HG03060 (cell line): ENCODE measurements around the gene CHMP2B.
"Not testable (repeated sequence)": the region's sequence is repeated elsewhere in the genome, so short reads cannot be mapped to it uniquely, and the experiment has no call there.

Experiments used
- ATAC-seq: cut with Tn5 transposase; IDR thresholded peaks from one replicate; pipeline ENCODE4 v1.9.1; 2021; ENCODE audit warnings: low read depth, moderate number of reproducible peaks; ENCODE audit not compliant: unreplicated experiment

CHMP2B gene

DNA sequence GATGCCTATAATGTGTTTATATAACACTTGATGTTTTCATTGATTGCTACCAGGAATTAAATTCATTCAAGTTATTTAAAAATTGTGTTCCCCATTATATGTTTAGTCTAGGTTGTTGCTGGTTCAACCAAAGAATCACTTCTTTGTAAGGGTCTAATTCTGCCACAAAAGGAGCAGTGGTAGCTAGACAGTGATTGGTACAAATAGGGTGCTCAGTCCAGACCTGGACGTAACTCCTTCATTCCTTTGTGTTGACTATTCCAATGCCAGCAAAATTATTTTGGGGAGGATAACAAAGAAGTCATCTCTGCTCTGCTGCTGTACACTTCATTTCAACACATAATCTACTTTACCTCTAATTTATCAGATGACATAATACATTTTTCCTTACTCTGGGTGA lies 1.2 kb downstream of the CHMP2B start:
- ATAC-seq: no peak

DNA sequence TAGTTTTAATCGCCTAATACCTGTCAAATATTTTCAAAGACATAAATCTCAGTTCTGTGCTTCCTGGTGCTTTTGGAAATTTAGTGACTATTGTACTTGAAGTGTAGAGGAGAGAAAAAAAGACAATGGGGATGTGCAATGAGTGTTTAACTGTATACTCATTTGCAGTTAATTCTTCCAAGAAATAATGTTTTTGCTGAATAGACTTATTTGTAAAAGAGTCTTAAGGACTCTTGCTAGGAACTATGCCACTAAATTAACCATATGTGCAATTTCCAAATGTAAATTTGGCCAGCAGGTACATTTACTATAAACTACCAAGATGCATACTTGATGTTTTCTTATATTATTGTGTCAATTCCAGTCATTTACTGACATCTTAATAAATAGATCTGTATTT lies 2.0 kb downstream of the CHMP2B start:
- ATAC-seq: no peak

DNA sequence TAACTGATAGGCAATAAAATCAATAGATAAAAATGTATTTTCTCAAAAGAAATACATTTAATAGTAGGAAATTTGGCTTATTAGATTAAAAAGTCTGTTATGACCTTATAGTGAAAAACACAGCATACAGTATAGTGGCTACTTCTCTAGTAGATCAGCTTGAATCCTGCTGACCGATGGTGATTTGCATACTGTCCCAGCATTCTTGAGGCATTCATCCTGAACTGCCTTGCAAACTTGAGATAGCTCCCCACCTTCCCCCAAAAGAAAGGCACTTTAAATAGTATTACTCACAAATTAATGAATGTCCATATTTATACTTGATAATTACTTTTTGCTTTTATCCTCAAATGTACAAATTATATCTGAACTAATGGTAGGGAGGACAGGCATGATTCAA lies 6.7 kb downstream of the CHMP2B start:
- no peak for ATAC-seq

DNA sequence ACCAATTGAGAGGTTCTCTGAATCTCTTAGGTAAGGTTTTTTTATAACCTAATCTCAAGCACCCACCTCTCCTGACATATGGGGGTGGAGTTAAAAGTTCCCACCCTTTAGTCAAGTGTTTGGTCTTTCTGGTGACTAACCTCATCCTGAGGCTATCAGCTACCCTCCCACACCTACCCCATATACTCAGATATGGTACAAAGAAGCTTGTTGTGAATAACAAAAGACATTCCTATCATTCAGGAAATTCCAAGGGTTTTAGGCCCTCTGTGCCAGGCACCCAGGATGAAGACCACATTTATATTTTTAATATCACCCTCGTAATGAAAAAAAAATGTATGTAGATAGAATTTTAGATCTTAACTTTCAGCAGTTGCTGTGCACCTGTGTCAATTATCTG lies 9.0 kb downstream of the CHMP2B start:
- ATAC-seq: no peak

DNA sequence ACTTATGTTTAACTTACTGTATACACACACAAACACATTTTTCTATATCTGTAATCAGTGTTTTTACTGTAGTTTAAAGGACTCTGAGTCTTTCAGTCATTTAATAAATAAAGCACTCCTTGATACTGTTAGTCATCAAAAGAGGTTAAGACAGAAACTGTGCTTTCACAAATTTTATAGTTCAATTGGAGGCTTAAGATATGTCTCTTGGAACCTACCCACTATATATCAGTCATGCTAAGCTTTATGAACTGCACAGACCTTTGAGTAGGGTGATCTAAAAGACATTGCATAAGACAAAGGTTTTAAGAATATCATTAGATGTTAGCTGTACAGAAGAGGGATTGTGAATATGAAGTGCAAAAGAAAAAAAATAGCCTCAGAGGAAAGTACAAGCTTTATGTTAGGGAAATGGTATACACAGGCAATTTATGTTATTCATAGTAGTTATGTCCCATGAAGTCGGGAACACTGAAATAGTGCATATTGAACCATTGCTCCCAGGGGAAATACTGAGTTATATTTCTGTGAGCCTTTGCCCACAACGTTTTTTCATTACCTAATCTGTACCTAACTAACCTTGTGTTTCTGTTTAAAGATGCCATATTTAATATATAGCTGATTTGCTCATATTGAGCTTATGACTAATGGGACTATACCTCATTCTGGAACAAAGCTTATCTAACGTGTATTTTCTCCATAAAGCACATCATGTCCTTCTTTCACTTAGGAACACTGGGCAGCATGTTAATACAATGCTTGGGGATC lies 19.7 kb downstream of the CHMP2B start:
- no peak for ATAC-seq

DNA sequence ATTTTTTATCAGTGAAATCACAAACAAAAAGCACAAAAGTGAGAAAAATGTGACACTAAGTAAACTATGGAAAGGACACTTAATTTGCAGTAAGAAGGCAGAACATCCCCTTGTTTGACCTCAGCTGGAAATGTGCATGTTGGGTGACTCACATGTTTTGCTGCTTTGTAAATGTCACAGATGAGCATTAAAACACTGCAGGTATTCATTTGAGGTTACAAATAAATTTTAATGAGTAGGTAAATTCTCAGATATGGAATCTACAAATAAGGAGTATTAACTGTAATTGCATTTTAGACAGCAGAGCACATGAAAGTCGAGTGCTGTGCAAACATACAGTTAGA lies 20.3 kb downstream of the CHMP2B start:
- ATAC-seq: no peak

DNA sequence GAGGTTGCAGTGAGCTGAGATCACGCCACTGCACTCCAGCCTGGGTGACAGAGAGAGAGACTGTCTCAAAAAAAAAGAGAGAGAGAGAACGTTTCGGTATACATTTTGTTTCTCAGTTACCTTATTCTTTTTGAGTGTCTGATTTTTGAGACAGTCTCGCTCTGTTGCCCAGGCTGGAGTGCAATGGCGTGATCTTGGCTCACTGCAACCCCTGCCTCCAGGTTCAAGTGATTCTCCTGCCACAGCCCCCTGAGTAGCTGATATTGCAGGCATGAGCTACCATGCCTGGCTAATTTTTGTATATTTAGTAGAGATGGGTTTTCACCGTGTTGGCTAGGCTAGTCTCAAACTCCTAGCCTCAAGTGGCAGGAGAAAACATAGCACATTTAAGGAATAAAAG lies 21.1 kb downstream of the CHMP2B start:
- not testable (repeated sequence) for ATAC-seq

DNA sequence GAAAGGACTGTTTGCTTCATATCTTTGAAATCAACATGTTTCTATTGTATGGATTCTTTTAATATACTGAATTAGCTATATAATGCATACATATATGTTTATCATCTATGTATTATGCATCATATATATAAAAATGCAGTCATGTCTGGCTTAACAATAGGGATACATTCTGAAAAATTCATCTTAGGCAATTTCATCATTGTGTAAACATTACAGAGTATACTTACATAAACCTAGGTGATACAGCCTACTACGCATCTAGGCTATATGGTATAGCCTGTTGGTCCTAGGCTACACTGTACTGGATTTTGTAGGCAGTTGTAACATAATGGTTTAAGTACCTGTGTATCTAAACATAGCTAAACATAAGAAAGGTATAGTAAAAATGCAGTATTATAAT lies 21.7 kb downstream of the CHMP2B start:
- no peak for ATAC-seq

DNA sequence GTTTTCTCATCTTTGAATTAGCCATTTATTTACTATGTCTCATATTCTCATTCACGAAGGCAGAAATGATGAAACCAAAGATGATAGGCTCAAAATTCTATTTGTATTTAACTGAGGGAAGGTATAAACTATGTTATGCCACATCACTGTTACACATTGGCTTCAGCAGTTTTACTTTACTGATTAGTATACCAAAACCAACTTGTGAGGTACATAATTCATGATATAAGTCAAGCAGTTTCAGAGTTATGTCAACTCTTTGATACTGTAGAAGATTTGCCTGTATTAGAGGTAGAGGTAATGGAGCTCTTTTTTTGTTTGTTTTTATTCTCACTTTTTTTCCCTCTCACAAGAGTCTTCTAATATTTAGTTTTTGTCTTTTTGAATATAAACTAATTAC lies 22.9 kb downstream of the CHMP2B start:
- no peak for ATAC-seq

DNA sequence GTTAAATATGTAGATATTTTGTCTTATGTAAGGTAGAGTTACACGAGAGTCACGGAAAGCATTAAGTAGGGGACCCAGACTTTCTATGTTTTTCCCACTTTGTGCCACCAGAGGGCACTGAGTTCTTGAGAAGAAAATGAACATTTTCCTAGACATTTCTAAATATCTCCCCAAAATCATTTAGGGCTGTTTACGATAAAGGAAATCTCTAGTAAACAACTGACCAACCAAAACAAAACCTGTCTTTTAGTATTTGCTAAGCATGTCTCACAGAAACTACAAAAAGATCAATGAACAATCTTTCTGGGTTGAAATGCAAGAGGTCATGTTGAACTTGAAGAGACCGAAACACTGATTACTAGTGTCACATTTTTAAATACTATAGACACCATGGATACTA lies 33.2 kb downstream of the CHMP2B start:
- ATAC-seq: no peak

DNA sequence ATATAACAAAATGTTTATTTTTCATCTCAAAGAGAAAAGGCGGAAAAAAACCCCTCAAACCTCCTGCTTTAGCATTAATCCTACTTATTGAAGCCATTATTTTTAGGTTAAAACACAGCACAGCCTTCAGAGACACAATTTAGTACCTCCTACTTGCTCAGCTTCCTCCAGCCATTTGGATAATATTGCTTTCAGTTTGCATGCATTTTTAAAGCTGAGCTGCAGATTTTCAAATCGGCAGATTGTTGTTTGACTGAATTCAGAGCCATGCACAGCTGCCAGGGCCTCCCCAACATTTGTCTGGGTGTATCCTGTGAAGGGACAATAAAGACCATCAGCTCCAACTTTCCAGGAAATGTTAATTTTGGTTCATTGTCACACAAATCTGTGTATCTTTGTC lies 34.8 kb downstream of the CHMP2B start:
- ATAC-seq: no peak

DNA sequence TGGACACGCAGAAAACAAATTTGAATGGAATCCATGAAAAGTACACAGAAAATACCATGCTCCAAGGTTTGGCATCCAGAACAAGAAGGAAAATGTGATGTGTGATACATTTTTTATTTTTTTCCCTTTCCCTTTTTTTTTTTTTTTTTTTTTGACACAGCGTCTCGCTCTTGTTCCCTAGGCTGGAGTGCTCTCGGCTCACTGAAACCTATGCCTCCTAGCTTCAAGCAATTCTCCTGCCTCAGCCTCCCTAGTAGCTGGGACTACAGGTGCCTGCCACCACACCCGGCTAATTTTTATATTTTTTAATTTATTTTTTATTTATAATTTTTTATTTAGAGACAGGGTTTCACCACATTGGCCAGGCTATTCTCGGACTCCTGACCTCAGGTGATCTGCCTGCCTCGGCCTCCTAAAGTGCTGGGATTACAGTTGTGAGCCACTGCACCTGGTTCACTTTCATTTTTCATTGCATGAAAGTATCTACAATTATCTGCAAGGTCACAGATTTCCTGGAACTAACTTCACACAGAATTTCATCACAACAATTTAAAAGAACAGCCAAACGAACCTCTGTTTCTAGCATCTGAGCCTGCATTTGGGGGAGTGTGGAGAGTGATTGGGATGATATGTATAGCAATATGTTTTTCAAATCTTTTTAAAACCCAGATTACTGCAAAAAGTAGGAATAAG lies 41.0 kb downstream of the CHMP2B start:
- no peak for ATAC-seq

DNA sequence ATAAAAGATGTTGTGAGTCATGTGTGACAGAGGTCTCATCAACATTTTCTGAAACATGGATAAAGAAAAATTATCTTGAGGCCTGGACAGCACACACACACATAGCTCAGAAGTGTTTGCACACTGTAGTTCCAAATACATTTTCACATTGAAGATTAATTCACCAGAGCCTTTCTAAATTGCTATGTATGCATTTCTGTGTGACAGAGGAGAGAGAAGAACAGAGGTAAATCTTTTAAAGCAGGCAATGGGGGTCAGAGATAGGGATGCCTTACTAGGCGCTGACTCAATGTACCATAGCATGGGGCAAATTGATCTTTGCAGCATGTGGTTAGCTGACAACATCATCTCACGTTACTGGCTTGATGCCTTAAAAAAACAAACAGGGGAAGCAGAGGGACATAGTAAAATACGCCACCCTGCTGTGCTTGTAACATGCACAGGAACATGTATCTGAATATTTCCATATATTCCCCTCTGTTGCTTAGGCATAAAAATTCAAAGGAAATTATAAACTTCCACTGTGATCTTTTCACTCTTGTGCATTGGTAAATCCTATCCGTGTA lies 41.6 kb downstream of the CHMP2B start:
- no peak for ATAC-seq

DNA sequence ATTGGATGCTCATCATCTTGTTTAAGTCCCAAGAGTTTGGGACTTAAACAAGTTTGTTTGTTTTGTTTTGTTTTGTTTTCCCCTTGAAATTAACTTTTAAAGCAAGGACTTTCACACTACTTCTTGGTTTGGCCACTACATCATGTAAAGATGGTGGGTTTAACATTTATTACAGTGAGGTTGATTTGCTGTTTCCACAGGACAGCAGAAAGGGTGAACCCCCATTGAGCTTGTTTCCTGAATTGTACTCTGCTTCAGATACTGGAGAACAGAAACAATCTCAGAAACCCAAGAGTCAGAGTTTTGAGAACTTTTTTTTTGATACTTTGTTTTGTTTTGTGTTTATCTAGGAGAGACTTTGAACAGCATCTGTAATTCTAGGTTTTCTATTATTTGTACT lies 42.6 kb downstream of the CHMP2B start:
- no peak for ATAC-seq

DNA sequence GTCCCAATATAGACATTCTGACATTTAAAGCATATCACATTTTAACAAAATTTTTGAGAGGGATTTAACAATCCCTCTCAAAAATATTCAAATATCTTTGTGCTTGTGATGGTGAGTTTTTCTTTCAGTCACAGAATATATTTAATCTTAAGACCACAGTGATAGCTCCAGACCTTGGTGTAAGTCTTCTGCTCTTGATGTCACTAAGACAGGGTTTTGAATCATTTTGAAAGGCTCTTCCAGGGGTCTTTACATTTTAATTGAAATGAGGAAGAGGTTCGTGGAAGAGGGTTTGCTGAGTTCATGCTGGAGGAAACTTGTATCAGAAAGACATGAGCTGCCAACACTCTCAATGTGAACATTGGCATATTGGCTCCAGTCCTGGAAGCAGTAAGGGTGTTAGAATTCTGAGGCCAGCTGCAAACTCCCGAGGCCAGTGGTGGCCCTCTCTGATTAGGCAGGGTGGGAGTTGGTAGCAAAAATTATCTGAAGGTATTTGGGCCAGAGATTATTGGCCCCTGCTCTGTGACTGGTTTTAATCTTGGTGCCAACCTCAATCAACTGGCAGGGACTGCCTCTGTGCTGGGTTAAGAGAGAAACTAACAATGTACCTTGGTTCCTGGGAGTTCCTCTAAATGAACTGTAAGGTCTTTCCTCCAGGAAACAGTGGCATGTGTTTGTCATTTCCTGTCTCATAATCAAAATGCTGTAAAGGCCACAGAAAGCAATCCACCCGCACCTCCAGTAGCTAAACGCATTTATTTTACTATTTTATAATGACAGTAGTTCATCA lies 44.0 kb downstream of the CHMP2B start:
- ATAC-seq: no peak

DNA sequence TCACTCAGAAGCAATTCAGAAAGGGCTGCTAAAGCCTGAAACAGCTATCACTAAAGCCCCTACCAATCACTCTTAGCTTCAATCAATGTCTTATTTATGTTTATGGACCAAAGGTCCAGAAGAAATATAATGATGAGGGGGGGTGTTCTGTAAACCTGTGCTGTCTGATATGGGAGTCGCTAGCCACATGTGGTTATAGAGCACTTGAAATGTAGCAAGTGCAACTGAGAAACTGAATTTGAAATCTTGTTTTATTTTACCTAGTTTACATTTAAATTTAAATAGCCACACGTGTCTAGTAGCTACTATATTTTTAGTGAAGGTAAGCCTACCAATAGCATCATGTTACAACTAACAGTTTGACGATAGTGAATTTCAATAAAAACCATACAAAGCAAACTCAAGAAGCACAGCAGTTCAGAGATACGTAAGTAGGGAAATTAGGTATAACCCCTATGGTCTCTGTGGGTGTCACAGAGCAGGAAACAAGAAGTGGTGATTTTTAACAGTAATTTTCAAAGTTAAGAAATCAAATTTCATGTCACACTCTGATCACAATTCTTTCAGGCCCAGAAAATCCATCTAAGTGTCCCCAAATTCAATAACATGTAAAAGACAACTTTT lies 45.7 kb downstream of the CHMP2B start:
- peak; percentile 84 for ATAC-seq

DNA sequence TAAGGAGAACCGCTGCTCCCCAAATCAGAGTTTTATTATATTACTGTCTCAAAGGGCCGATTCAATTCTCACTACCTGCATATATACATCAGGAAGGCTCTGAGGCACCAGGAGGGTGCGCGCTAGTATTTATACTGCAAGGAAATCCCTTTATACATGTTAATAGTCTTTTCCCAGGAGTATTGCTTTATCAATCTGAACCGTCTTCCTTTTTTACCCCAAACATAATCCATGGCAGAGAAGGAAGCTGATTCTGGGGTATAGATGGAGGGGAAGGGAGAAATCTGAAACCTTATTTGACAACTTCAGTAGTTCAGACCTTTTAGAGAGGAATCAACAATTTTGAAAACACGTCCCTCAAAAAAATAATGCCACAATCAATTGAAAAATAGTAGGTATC lies 49.4 kb downstream of the CHMP2B start, which contains the start of gene POU1F1:
POU1F1 (minus strand) TSS at position 101 of the 400 bp plus-strand sequence. CDS start 122 bp downstream, outside the sequence.
- no peak for ATAC-seq

DNA sequence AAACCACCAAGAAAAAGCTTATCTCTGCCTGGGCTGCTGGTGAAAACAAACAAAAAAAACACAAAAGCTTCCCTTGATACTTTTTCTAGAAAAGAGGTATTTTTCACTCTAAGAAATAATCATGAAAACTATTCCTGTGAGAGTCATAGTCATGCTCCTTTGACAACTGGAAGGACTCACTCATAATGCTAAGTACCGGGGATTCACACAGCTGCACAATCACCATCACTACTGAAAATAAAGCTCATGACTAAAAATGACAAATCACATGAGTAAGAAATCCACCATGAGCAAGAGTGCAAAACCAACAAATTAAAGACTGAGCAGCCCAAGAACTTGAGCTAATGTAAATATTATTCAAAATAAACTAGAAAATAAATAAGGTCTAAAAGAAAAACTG lies 59.9 kb downstream of the CHMP2B start:
- no peak for ATAC-seq

DNA sequence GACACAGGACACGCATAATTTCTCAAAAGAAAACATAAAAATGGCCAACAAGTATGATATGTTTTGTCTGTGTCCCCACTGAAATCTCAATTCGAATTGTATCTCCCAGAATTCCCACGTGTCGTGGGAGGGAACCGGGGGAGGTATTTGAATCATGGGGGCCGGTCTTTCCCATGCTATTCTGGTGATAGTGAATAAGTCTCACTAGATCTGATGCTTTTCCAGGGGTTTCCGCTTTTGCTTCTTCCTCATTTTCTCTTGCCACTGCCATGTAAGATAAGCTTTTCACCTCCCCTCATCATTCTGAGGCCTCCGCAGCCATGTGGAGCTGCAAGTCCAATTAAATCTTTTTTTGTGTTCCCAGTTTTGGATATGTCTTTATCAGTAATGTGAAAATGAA lies 61.3 kb downstream of the CHMP2B start:
- ATAC-seq: no peak

DNA sequence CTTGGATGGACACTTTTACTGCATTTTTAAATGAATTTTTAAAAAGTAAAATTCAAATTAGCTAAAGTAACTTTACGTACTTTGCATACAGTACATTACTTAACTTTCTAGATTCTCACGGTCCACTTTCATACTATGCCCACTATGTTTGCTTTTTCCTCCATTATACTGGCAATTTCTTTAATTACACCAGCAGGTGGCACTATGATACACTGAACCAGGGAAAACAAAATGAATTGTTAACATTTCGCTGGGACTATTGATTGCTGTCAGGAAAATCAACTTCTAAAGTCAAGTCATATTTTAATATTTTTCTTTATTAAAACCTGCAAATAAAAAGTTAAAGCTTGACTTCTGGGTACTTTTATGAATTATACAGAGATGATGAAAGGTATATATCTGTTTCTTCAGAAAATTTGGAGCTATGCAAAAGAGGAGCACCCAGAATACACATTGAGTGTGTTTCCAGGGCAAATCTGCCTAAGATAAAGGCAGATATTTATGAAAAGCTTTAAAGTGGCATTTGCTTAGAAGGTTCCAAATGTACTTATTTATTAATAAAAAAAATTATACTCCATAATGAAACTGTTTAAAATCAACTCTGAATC lies 71.1 kb downstream of the CHMP2B start:
- peak; percentile 74 for ATAC-seq
